Myocyte (in vitro differentiated cells): ENCODE results near the gene C17orf78. TPM values are rescaled to one million over a fixed set of nuclear protein-coding genes. Genes with fewer than 3 reads are reported as not detected.
"Not testable (repeated sequence)": the region's sequence is repeated elsewhere in the genome, so short reads cannot be mapped to it uniquely, and the experiment has no call there.

Experiments used
- DNase-seq: peaks from one replicate; pipeline ENCODE4 v3.0.0-alpha.2; 2012; ENCODE audit warnings: low read depth
- total RNA-seq: library from RNA; depleted of rRNA; stranded (reverse); fragments of >200 nt; gene quantifications from 2 replicates; pipeline ENCODE4 v1.2.3, GENCODE V29; 2014

Gene C17orf78
- total RNA-seq, 1 donor from 2014 or later, result not detected

DNA sequence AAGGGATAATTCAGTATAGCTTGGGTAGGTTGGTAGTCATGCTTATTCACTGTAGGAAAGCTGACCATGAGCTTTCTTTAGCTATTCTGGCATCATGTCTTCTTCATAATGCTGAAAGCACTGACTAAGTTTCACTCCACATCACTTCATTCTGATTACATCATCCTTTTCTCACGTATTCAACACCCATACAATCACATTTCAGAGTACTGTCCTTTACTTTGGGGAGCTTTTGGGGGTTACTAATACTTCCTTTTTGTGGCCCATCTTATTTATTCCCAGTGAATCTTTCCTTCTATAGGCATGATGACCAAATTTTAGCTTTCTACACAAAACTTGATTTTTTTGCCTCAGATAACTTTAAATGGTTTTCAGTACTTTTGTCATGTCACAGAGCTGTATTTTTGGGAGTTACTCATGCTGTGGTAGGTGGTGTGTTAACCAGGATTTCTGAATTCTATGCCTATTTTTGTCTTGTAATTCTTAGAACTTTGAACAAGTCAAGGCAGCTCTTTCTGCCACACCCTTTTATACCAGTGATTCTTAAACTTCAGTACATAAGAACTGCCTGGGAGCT is 54.4 kb downstream of the C17orf78 start:
- DNase-seq, result peak; percentile 25

GRCh38 chr17:37432671-37433070 is 56.9 kb downstream of the C17orf78 start:
- DNase-seq, result no peak

GRCh38 chr17:37438141-37438540 is 62.4 kb downstream of the C17orf78 start:
- DNase-seq, result no peak

GRCh38 chr17:37440424-37440823 is 64.6 kb downstream of the C17orf78 start:
- no peak for DNase-seq

DNA sequence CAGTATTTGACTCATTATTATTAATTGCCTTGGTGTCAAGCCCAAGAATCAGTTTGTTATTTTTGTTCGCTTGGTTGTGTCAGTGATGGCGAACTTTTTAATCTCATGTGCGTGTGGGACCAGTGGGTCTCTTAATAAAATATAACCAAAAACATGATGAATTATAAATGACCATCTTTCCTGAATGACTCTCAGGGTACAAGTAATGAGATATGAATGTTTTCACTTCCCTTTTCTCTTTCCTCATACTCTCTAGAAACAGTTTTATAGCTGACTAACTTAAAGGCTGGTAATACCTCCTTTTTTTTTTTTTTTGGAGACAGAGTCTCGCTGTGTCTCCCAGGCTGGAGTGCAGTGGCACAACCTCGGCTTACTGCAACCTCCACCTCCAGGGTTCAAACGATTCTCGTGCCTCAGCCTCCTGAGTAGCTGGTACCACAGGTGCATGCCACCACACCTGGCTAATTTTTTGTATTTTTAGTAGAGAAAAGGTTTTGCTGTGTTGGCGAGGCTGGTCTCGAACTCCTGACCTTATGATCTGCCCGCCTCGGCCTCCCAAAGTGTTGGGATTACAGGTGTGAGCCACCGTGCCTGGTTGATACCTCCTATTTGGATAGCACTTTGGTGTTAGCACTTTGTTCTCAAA is 65.7 kb downstream of the C17orf78 start:
- DNase-seq, result not testable (repeated sequence)

Other genes starting within 250 kb of the C17orf78 start
- gene ACACA, start 30.9 kb downstream of the C17orf78 start, total RNA-seq, result 33.0 and 45.9 TPM in 2 replicates
- 10.6 and 23.6 TPM in 2 replicates for gene TADA2A, start 30.9 kb downstream of the C17orf78 start, total RNA-seq
- 40.4 and 80.2 TPM in 2 replicates for gene DUSP14, start 113.9 kb downstream of the C17orf78 start, total RNA-seq
- 9.0 and 12.6 TPM in 2 replicates for gene SYNRG, start 233.4 kb downstream of the C17orf78 start, total RNA-seq